Measurements from ENCODE around the gene C2. TPM values are rescaled to one million over a fixed set of nuclear protein-coding genes. Genes with fewer than 3 reads are reported as not detected.

C2 gene
- polyA plus RNA-seq, 1 of the 3 experiments (the other 2 are of a cell fraction), result 0.43 TPM

GRCh38 chr6:31919624-31920303 lies 7.8 kb upstream of the C2 start:
- Histone ChIP-seq H3K4me3 (ENCODE audit: low read depth in 2 of 2, low read length in 1 of 2) (no peak overlapping the region), H3K36me3 (replicated peaks in 1 of 2; ENCODE audit: control insufficient read depth in 1 of 2, insufficient read depth in 2 of 2, low read length in 1 of 2) (no peaks in the 10 kb centered on the region), H3K9ac (no peak overlapping the region), H3F3A (replicated peaks; ENCODE audit: insufficient read depth) (no peaks in the 10 kb centered on the region), H2AFZ (ENCODE audit: low read depth) (no peak overlapping the region), H3K4me1 (ENCODE audit: control insufficient read depth in 1 of 2, insufficient read depth in 2 of 2, low read depth in 1 of 2, low read length in 1 of 2) (no peaks in the 10 kb centered on the region), H3K27me3 (ENCODE audit: insufficient read depth) (no peaks in the 10 kb centered on the region), H3K27ac (ENCODE audit: low read depth in 2 of 2, low read length in 1 of 2) (no peak overlapping the region), H3K9me2 (no peaks in the 10 kb centered on the region), H3K9me3 (no peaks in the 10 kb centered on the region), H3K4me2 (no peak overlapping the region), H3K79me2 (ENCODE audit: insufficient read depth) (no peaks in the 10 kb centered on the region), H4K20me1 (ENCODE audit: insufficient read depth) (no peaks in the 10 kb centered on the region)
- ChIA-PET CTCF (interaction anchor here (3.3 kb wide), 1 partner anchor 32 kb away, joined by 11 read pairs; no protein-coding TSS in a partner anchor), POLR2A (no interaction called here)
- DNase-seq, result no peak
- WGBS (ENCODE audit: low lambda C conversion rate), result 70% methylated on average over 6 of the region's 6 CpGs
- TF ChIP-seq REST (IDR thresholded peaks at IDR 0.05; ENCODE audit: low read depth, low read length), result no peak
- TF ChIP-seq RCOR1 (IDR thresholded peaks at IDR 0.05; ENCODE audit: low read length), result no peak
- no peak for TF ChIP-seq JUND (IDR thresholded peaks at IDR 0.05)
- TF ChIP-seq CHD2 (IDR thresholded peaks at IDR 0.05; ENCODE audit: low read length, partially characterized antibody), result no peak
- TF ChIP-seq FOXJ3 (CRISPR knock-in tag; IDR thresholded peaks at IDR 0.05), result no peak
- no peak for TF ChIP-seq GATA2 (CRISPR knock-in tag; IDR thresholded peaks at IDR 0.05)
- TF ChIP-seq TAF1 (IDR thresholded peaks at IDR 0.05; ENCODE audit: borderline replicate concordance, low read depth, low read length), result no peak
- no peak for TF ChIP-seq TCF12 (IDR thresholded peaks at IDR 0.05)
- TF ChIP-seq USF1 (IDR thresholded peaks at IDR 0.05; ENCODE audit: borderline replicate concordance, low read depth), result no peak

GRCh38 chr6:31920811-31921210 lies 6.7 kb upstream of the C2 start:
- ChIA-PET CTCF (interaction anchor here (1.0 kb wide), 1 partner anchor 32 kb away, joined by 3 read pairs; no protein-coding TSS in a partner anchor), POLR2A (interaction anchor here (0.6 kb wide), 1 partner anchor 19 kb away, joined by 3 read pairs; the partner anchor contains the start of gene ZBTB12)
- 62% methylated on average over 1 of the region's 2 CpGs for WGBS (ENCODE audit: low lambda C conversion rate)

More at GRCh38 chr6:31920811-31921210, 6.7 kb upstream of the C2 start:
- Histone ChIP-seq H3K4me2 (no peak overlapping the region), H3K9ac (no peak overlapping the region), H3F3A (replicated peaks; ENCODE audit: insufficient read depth) (no peaks in the 10 kb centered on the region), H3K9me3 (no peaks in the 10 kb centered on the region), H3K9me2 (no peaks in the 10 kb centered on the region), H3K4me3 (ENCODE audit: low read depth in 2 of 2, low read length in 1 of 2) (no peak overlapping the region), H4K20me1 (ENCODE audit: insufficient read depth) (no peaks in the 10 kb centered on the region), H3K79me2 (ENCODE audit: insufficient read depth) (no peaks in the 10 kb centered on the region), H3K27ac (ENCODE audit: low read depth in 2 of 2, low read length in 1 of 2) (no peak overlapping the region), H3K36me3 (replicated peaks in 1 of 2; ENCODE audit: control insufficient read depth in 1 of 2, insufficient read depth in 2 of 2, low read length in 1 of 2) (no peaks in the 10 kb centered on the region), H2AFZ (ENCODE audit: low read depth) (no peak overlapping the region), H3K27me3 (ENCODE audit: insufficient read depth) (no peaks in the 10 kb centered on the region), H3K4me1 (ENCODE audit: control insufficient read depth in 1 of 2, insufficient read depth in 2 of 2, low read depth in 1 of 2, low read length in 1 of 2) (no peaks in the 10 kb centered on the region)
- no peak for TF ChIP-seq ELF1 (IDR thresholded peaks at IDR 0.05)
- DNase-seq, result no peak

Measured in SK-N-SH (cell line).